22Rv1 (cell line): ENCODE data around the gene MAU2.

ENCODE experiments used
- CTCF ChIP-seq: fragments of 450-650 bp; IDR thresholded peaks from 2 replicates; pipeline ENCODE4 v1.5.1; 2017; ENCODE audit warnings: mild to moderate bottlenecking
- ZFX ChIP-seq: fragments of 450-650 bp; IDR thresholded peaks from 2 replicates; pipeline ENCODE4 v1.6.1; 2017; ENCODE audit warnings: antibody characterized with exemption, borderline replicate concordance

- TF ChIP-seq CTCF (no peak), ZFX (no peak)
Measured at GRCh38 chr19:19372656-19373416, 52.2 kb downstream of the MAU2 start.
